ENCODE data around the gene HDAC4. TPM values are rescaled to one million over a fixed set of nuclear protein-coding genes. Genes with fewer than 3 reads are reported as not detected.

Gene HDAC4
- total and polyA plus RNA-seq, 2 experiments from 2014 or later = 8.1 to 41.8 TPM

DNA sequence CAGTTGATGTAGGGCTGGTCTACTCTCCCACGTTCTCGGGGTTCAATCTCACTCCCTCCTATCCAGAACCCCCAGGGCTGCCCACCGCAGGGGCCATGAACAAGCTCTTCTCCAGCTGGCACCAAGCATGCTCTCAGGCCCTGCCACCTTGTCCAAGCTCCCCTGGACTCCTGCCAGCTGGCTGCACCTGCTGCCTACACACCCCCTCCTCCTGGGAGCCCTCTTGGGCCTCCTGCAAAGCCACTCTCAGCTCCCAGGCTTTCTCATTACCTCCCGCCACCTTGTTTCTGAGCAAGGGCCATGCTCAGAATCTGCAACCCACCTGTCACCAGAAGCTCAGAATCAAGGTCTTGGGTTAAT is 56.0 kb downstream of the HDAC4 start (continued):
- TF ChIP-seq, protein P1, sequence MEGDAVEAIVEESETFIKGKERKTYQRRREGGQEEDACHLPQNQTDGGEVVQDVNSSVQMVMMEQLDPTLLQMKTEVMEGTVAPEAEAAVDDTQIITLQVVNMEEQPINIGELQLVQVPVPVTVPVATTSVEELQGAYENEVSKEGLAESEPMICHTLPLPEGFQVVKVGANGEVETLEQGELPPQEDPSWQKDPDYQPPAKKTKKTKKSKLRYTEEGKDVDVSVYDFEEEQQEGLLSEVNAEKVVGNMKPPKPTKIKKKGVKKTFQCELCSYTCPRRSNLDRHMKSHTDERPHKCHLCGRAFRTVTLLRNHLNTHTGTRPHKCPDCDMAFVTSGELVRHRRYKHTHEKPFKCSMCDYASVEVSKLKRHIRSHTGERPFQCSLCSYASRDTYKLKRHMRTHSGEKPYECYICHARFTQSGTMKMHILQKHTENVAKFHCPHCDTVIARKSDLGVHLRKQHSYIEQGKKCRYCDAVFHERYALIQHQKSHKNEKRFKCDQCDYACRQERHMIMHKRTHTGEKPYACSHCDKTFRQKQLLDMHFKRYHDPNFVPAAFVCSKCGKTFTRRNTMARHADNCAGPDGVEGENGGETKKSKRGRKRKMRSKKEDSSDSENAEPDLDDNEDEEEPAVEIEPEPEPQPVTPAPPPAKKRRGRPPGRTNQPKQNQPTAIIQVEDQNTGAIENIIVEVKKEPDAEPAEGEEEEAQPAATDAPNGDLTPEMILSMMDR (conservative IDR thresholded peaks at IDR 0.05; ENCODE audit: low read depth in 2 of 2) = no peak
- no peak for TF ChIP-seq JUNB (IDR thresholded peaks at IDR 0.05; ENCODE audit: unreplicated experiment)
- TF ChIP-seq EZH2 (IDR thresholded peaks at IDR 0.05; ENCODE audit: low read depth, unreplicated experiment) = no peak
- TF ChIP-seq POLR2AphosphoS5 (IDR thresholded peaks at IDR 0.05; ENCODE audit: low read depth) = no peak

DNA sequence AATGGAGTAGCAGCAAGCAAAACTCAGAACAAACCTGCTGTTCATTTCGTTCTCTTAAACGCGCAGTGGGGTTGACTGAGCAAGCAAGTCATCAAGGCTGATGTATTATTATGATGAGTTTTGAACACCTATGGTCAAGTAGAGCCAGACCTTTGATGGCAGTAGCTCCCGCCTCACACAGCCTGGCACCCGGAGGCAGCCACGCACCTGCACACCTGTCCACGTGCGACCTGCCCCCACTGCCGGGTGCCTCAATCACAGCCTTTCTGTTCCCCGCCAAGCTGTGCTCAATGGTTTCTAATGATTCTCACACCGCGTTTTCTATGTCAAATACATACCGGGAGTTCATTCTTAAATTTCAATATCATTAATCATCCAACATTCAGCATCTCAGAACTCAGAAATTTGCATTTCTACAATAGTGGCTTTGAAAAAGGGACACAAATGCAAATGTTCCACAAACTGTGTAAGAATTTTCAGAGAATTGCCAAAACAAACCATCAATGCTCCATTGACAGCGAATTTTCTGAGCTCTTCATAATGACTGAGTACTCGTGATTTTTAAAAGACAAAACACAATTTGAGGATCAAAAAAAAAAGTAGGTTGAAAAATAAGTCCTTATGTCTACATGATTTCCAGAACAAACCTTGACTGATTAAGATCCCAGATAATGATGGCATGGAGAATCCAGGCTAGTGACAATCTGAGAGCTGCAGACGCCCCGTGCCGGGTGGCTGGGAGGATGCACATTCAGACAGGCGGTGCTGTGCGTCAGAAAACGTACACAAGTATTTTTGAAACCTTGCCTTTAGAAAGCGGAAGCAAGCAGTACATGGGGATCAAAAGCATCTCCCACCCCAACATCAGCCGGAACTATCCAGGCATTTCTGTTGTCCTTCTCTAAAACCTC is 56.6 kb downstream of the HDAC4 start:
- Mint-ChIP-seq H3K4me1 (peaks cover 10% of the 10 kb centered on the region), H3K9me3 (no peaks in the 10 kb centered on the region), H3K27me3 (ENCODE audit: insufficient read depth, low read depth, poor library complexity) (peaks cover 7% of the 10 kb centered on the region), H3K36me3 (ENCODE audit: low read depth) (peaks cover 12% of the 10 kb centered on the region), H3K4me3 (no peak overlapping the region), H3K27ac (no peak overlapping the region)
- no peak for ATAC-seq
- Histone ChIP-seq H3K4me3 (no peak overlapping the region), H3K36me3 (ENCODE audit: insufficient read depth) (no peaks in the 10 kb centered on the region), H4K20me1 (replicated peaks; ENCODE audit: insufficient read depth) (0 out of 2 replicates have a peak, but pooled peaks cover 9% of the 10 kb centered on the region), H3F3A (replicated peaks; ENCODE audit: low read depth) (no peaks in the 10 kb centered on the region), H3K9me2 (ENCODE audit: insufficient read depth) (no peaks in the 10 kb centered on the region), H3K79me2 (replicated peaks; ENCODE audit: insufficient read depth) (peaks cover 91% of the 10 kb centered on the region), H3K27me3 (ENCODE audit: insufficient read depth) (no peaks in the 10 kb centered on the region), H3K27ac (ENCODE audit: low read depth) (0 out of 2 replicates have a peak overlapping the region, but pooled peaks have one; percentile 50), H3K4me1 (ENCODE audit: insufficient read depth) (no peaks in the 10 kb centered on the region), H3K4me2 (no peak overlapping the region), H2AFZ (no peak overlapping the region)
- no peak for DNase-seq (ENCODE audit: low spot score)
- TF ChIP-seq STAT1 (IDR thresholded peaks at IDR 0.05; ENCODE audit: unreplicated experiment) (no peak), JUNB (IDR thresholded peaks at IDR 0.05; ENCODE audit: unreplicated experiment) (no peak), POLR2AphosphoS5 (IDR thresholded peaks at IDR 0.05; ENCODE audit: low read depth) (no peak), CREB1 (CRISPR knock-in tag; IDR thresholded peaks at IDR 0.05; ENCODE audit: low read depth) (no peak), EZH2phosphoT487 (IDR thresholded peaks at IDR 0.05; ENCODE audit: unreplicated experiment) (no peak)
- TF ChIP-seq, protein P1 (conservative IDR thresholded peaks at IDR 0.05; ENCODE audit: low read depth in 2 of 2) = no peak
- TF ChIP-seq, protein P2, sequence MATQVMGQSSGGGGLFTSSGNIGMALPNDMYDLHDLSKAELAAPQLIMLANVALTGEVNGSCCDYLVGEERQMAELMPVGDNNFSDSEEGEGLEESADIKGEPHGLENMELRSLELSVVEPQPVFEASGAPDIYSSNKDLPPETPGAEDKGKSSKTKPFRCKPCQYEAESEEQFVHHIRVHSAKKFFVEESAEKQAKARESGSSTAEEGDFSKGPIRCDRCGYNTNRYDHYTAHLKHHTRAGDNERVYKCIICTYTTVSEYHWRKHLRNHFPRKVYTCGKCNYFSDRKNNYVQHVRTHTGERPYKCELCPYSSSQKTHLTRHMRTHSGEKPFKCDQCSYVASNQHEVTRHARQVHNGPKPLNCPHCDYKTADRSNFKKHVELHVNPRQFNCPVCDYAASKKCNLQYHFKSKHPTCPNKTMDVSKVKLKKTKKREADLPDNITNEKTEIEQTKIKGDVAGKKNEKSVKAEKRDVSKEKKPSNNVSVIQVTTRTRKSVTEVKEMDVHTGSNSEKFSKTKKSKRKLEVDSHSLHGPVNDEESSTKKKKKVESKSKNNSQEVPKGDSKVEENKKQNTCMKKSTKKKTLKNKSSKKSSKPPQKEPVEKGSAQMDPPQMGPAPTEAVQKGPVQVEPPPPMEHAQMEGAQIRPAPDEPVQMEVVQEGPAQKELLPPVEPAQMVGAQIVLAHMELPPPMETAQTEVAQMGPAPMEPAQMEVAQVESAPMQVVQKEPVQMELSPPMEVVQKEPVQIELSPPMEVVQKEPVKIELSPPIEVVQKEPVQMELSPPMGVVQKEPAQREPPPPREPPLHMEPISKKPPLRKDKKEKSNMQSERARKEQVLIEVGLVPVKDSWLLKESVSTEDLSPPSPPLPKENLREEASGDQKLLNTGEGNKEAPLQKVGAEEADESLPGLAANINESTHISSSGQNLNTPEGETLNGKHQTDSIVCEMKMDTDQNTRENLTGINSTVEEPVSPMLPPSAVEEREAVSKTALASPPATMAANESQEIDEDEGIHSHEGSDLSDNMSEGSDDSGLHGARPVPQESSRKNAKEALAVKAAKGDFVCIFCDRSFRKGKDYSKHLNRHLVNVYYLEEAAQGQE (IDR thresholded peaks at IDR 0.05; ENCODE audit: unreplicated experiment) = no peak
- TF ChIP-seq, protein P3, sequence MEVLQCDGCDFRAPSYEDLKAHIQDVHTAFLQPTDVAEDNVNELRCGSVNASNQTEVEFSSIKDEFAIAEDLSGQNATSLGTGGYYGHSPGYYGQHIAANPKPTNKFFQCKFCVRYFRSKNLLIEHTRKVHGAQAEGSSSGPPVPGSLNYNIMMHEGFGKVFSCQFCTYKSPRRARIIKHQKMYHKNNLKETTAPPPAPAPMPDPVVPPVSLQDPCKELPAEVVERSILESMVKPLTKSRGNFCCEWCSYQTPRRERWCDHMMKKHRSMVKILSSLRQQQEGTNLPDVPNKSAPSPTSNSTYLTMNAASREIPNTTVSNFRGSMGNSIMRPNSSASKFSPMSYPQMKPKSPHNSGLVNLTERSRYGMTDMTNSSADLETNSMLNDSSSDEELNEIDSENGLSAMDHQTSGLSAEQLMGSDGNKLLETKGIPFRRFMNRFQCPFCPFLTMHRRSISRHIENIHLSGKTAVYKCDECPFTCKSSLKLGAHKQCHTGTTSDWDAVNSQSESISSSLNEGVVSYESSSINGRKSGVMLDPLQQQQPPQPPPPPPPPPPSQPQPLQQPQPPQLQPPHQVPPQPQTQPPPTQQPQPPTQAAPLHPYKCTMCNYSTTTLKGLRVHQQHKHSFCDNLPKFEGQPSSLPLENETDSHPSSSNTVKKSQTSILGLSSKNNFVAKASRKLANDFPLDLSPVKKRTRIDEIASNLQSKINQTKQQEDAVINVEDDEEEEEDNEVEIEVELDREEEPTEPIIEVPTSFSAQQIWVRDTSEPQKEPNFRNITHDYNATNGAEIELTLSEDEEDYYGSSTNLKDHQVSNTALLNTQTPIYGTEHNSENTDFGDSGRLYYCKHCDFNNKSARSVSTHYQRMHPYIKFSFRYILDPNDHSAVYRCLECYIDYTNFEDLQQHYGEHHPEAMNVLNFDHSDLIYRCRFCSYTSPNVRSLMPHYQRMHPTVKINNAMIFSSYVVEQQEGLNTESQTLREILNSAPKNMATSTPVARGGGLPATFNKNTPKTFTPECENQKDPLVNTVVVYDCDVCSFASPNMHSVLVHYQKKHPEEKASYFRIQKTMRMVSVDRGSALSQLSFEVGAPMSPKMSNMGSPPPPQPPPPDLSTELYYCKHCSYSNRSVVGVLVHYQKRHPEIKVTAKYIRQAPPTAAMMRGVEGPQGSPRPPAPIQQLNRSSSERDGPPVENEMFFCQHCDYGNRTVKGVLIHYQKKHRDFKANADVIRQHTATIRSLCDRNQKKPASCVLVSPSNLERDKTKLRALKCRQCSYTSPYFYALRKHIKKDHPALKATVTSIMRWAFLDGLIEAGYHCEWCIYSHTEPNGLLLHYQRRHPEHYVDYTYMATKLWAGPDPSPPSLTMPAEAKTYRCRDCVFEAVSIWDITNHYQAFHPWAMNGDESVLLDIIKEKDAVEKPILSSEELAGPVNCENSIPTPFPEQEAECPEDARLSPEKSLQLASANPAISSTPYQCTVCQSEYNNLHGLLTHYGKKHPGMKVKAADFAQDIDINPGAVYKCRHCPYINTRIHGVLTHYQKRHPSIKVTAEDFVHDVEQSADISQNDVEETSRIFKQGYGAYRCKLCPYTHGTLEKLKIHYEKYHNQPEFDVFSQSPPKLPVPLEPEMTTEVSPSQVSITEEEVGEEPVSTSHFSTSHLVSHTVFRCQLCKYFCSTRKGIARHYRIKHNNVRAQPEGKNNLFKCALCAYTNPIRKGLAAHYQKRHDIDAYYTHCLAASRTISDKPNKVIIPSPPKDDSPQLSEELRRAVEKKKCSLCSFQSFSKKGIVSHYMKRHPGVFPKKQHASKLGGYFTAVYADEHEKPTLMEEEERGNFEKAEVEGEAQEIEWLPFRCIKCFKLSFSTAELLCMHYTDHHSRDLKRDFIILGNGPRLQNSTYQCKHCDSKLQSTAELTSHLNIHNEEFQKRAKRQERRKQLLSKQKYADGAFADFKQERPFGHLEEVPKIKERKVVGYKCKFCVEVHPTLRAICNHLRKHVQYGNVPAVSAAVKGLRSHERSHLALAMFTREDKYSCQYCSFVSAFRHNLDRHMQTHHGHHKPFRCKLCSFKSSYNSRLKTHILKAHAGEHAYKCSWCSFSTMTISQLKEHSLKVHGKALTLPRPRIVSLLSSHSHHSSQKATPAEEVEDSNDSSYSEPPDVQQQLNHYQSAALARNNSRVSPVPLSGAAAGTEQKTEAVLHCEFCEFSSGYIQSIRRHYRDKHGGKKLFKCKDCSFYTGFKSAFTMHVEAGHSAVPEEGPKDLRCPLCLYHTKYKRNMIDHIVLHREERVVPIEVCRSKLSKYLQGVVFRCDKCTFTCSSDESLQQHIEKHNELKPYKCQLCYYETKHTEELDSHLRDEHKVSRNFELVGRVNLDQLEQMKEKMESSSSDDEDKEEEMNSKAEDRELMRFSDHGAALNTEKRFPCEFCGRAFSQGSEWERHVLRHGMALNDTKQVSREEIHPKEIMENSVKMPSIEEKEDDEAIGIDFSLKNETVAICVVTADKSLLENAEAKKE (CRISPR knock-in tag; IDR thresholded peaks at IDR 0.05) = no peak

Data from GM23338 (cell line).